SK-N-SH treated with all-trans-retinoic acid at 6 μM for 48 hours (cell line): Measurements from ENCODE around the gene KRT36.

Experiments used
- GLIS3 ChIP-seq: fragments of 250-450 bp; sonication (Bioruptor Pico); IDR thresholded peaks from 2 replicates; pipeline ENCODE4 v1.5.0; 2020; ENCODE audit warnings: mild to moderate bottlenecking, moderate library complexity
- RARB ChIP-seq: fragments of 250-450 bp; sonication (Bioruptor Pico); IDR thresholded peaks from 2 replicates; pipeline ENCODE4 v1.8.0; 2021; ENCODE audit warnings: mild to moderate bottlenecking, moderate library complexity
- TCF4 ChIP-seq: fragments of 250-450 bp; sonication (Bioruptor Pico); IDR thresholded peaks from 2 replicates; pipeline ENCODE4 v1.8.0; 2021; ENCODE audit warnings: mild to moderate bottlenecking, moderate library complexity, borderline replicate concordance
- ZNF565 ChIP-seq: fragments of 450-650 bp; formaldehyde crosslinking; conservative IDR thresholded peaks from 2 replicates; pipeline ENCODE4 v1.5.0; 2020; ENCODE audit warnings: low read depth, mild to moderate bottlenecking, moderate library complexity
- ZNF70 ChIP-seq: fragments of 450-650 bp; formaldehyde crosslinking; IDR thresholded peaks from 2 replicates; pipeline ENCODE4 v1.5.0; 2020; ENCODE audit warnings: mild to moderate bottlenecking, moderate library complexity

DNA sequence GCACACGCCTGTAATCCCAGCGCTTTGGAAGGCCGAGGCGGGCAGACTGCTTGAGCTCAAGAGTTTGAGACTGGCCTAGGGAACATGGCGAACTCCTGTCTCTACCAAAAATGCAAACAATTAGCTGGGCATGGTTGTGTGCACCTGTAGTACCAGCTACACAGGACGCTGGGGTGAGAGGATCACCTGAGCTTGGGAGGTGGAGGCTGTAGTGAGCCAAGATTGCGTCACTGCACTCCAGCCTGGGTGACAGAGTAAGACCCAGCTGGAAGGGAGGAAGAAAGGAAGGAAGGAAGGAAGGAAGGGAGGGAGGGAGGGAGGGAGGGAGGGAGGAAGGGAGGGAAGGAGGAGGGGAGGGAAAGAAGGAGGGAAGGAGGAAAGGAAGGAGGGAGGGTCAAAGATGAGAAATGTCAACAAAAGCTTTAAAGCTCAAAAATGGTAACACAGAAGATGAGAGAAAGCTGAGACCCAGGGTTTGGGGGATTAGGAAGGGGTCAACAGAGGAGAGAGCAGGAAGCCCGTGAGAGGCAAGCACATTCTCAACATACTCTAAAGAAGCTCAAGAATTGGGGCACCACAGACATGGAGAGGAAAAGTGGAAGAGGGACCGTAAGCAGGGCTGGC lies 43.3 kb upstream of the KRT36 start:
- TF ChIP-seq TCF4 (CRISPR knock-in tag), result no peak
- no peak for TF ChIP-seq RARB (CRISPR knock-in tag)
- no peak for TF ChIP-seq GLIS3 (CRISPR knock-in tag)
- no peak for TF ChIP-seq ZNF565 (CRISPR knock-in tag)
- no peak for TF ChIP-seq ZNF70 (CRISPR knock-in tag)
